ENCODE results near the gene SMIM32.

The SMIM32 gene

DNA sequence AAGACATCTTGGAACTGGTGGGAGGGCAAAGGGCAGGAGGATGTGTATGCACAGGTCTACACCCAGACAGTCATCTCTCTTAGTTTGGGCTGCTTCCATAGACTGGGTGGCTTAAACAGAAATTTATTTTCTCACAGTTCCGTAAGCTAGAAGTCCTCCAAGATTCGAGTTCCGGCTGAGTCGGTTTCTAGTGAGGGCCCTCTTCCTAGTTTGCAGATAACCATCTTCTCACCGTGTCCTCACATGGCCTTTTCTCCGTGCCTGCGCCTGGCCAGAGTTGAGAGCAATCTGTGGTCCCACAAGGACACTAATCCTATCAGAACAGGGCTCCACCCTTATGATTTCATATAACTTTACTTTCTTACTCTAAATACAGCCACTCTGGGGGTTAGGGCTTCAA lies 4.1 kb downstream of the SMIM32 start:
- Histone ChIP-seq H3K36me3 (no peaks in the 10 kb centered on the region; the same call in 1 of the 2 replicates), H3K4me1 (no peaks in the 10 kb centered on the region), H3K4me3 (ENCODE audit: low read depth, low read length) (no peak overlapping the region), H3K27me3 (peaks cover 40% of the 10 kb centered on the region), H3K9me3 (no peaks in the 10 kb centered on the region)
- TF ChIP-seq, protein P1, sequence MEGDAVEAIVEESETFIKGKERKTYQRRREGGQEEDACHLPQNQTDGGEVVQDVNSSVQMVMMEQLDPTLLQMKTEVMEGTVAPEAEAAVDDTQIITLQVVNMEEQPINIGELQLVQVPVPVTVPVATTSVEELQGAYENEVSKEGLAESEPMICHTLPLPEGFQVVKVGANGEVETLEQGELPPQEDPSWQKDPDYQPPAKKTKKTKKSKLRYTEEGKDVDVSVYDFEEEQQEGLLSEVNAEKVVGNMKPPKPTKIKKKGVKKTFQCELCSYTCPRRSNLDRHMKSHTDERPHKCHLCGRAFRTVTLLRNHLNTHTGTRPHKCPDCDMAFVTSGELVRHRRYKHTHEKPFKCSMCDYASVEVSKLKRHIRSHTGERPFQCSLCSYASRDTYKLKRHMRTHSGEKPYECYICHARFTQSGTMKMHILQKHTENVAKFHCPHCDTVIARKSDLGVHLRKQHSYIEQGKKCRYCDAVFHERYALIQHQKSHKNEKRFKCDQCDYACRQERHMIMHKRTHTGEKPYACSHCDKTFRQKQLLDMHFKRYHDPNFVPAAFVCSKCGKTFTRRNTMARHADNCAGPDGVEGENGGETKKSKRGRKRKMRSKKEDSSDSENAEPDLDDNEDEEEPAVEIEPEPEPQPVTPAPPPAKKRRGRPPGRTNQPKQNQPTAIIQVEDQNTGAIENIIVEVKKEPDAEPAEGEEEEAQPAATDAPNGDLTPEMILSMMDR (IDR thresholded peaks at IDR 0.05; ENCODE audit: low read depth, low read length): no peak
- no peak for DNase-seq

DNA sequence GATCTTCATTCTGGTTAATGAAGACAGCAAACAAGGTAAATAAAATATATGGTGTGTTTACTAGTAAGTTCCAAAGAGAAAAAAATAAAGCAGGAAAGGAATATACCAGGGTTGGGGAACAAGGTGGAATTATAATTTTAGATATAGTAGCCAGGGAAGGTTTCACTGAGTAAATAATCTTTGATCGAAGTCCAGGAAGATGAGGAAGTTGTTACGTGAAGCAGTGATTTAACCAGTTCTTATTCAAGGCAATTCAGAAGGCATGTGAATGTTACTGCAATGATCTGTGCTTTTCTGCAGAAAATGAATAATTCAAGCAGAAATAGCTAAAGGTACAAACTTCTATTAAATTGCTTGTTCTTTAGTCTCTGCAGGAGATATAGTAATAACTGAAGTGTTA lies 6.2 kb downstream of the SMIM32 start:
- Histone ChIP-seq H3K36me3 (no peaks in the 10 kb centered on the region; the same call in 1 of the 2 replicates), H3K4me1 (no peaks in the 10 kb centered on the region), H3K9me3 (no peaks in the 10 kb centered on the region), H3K4me3 (ENCODE audit: low read depth, low read length) (no peak overlapping the region), H3K27me3 (peaks cover 19% of the 10 kb centered on the region)
- TF ChIP-seq, protein P1 (IDR thresholded peaks at IDR 0.05; ENCODE audit: low read depth, low read length): no peak
- DNase-seq: no peak

DNA sequence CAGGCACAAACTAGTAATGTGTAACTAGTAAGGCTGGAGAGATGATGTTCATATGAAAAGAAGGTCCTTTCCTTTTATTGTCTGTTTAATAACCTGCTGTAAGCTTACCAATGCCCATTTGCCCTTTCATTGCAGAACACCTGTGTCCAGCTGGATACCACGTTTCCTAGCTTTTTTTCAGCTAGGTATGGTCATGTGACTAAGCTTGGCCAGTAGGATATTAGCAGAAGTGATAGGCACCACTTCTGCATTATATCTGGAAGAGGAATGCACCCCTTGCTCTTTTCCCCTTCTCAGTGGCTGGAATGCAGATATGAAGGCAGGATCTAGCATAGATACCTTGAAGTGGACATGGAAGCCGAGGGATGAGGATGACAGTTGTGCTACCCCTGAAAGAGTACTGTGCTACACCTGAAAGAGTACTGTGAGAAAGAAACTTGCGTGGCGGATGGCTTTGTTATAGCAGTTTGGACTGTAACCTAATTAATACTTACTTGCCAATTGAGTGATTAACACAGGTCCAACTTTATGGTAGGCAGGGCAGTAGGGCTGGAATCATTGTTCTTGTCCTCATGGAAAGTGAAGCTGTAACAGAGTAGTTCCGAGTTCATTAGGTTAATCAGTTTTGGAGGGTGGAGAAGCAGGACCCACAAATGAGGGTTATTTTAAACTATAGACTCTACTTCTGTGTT lies 6.8 kb downstream of the SMIM32 start:
- Histone ChIP-seq H3K4me3 (ENCODE audit: low read depth, low read length) (no peak overlapping the region), H3K4me1 (no peaks in the 10 kb centered on the region), H3K36me3 (no peaks in the 10 kb centered on the region; the same call in 1 of the 2 replicates), H3K9me3 (no peaks in the 10 kb centered on the region), H3K27me3 (peaks cover 12% of the 10 kb centered on the region)
- TF ChIP-seq, protein P1 (IDR thresholded peaks at IDR 0.05; ENCODE audit: low read depth, low read length): no peak
- DNase-seq: no peak

DNA sequence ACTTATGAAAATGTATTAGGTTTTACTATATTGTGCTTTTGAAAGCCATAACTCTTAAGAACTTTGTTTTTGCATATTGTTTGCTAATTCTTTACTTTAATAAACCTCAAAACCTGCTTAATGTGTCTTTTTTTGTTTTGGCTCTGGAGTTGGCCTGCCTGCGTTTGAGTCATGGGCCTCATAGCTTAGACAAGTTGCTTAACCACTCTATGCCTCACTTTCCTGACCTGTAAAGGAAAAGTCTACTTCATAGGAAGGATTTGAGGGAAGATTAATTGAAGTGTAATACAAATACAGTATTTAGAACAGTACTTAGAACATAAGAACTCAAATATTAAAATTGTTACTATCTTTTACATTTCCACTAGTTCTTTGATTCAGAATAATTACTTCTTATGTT lies 10.3 kb downstream of the SMIM32 start:
- no peak overlapping the region for H3K4me3 ChIP-seq (ENCODE audit: low read depth, low read length)
- peaks cover 7% of the 10 kb centered on the region for H3K36me3 ChIP-seq
- no peaks in the 10 kb centered on the region for H3K4me1 ChIP-seq
- no peaks in the 10 kb centered on the region for H3K9me3 ChIP-seq
- DNase-seq: no peak
- no peaks in the 10 kb centered on the region for H3K27me3 ChIP-seq
- TF ChIP-seq, protein P1 (IDR thresholded peaks at IDR 0.05; ENCODE audit: low read depth, low read length): no peak

DNA sequence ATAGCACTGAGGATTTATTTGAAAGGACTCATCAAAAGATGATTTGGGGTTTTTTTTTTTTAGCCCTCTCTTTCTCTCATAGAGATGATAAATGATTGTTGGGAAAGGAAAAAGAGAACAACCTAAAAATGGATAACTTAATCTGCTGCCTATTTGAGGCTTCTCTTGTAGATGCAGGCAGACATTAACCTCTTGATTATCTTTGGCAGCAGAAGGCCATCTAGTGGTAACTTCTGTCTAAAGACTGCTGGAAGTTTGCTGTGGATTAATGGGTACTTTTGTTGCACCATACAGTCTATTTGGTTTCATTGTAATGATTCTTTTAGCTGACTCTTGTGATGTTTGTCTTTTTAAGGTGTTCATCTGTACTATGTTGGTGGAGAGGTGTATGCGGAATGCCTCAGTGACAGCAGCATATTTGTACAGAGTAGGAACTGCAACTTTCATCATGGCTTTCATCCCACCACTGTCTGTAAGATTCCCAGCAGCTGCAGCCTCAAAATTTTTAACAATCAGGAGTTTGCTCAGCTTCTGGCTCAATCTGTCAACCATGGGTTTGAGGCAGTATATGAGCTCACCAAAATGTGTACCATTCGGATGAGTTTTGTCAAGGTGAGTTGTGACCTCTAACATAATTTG lies 18.8 kb downstream of the SMIM32 start:
- Histone ChIP-seq H3K4me3 (ENCODE audit: low read depth, low read length) (no peak overlapping the region), H3K27me3 (no peaks in the 10 kb centered on the region), H3K36me3 (peaks cover 32% of the 10 kb centered on the region), H3K9me3 (no peaks in the 10 kb centered on the region), H3K4me1 (no peaks in the 10 kb centered on the region)
- DNase-seq: no peak
- TF ChIP-seq, protein P1 (IDR thresholded peaks at IDR 0.05; ENCODE audit: low read depth, low read length): peak; percentile 75

DNA sequence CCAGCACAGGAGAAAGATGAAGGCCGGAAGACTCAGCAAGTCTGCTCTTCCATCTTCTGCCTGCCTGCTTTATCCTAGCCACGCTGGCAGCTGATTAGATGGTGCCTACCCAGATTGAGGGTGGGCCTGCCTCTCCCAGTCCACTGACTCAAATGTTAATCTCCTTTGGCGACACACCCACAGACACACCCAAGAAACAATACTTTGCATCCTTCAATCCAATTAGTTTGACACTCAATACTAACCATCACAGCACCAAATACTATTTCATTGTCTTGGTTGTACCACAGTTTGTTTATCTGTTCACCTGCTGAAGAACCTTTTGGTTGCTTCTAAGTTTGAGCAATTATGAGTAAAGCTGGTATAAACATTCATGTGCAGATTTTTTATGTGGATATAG lies 23.7 kb downstream of the SMIM32 start:
- no peaks in the 10 kb centered on the region for H3K27me3 ChIP-seq
- no peak for DNase-seq
- TF ChIP-seq, protein P1 (IDR thresholded peaks at IDR 0.05; ENCODE audit: low read depth, low read length): no peak
- H3K9me3 ChIP-seq: no peaks in the 10 kb centered on the region
- H3K36me3 ChIP-seq: peaks cover 25% of the 10 kb centered on the region
- no peaks in the 10 kb centered on the region for H3K4me1 ChIP-seq
- no peak overlapping the region for H3K4me3 ChIP-seq (ENCODE audit: low read depth, low read length)
